ENCODE results near the gene CST7.

CST7 gene, protein sequence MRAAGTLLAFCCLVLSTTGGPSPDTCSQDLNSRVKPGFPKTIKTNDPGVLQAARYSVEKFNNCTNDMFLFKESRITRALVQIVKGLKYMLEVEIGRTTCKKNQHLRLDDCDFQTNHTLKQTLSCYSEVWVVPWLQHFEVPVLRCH

DNA sequence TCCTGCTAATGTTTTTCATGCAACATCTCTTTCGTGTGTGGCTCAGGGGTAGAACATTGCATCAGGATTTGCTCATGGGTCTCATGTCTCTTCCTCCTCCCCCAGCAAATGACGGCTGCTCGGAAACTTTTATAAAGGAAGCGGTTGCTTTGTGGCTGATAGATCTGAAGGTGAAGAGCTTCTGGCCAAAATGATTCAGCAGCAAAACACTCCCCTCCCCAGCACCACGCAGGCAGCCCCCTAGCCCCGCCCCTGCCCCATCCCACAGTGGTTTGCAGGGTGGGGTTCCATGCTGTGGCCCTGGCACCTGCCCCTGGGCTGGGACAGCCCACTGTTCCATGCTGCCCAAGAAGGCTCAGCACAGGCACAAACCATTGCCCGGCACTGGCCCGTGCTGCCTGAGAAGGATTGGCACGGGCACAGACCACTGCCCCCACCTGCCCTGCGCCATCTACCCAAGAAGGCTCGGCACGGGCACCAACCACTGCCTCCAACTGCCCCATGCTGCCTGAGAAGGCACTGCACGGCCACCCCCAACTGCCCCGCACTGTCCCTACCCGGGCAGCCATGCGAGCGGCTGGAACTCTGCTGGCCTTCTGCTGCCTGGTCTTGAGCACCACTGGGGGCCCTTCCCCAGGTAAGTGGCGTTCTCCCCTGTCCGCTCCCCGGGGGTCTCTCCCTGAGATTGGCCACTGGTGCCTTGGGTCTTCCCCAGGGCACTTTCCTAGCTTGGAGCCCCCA, at the start of gene CST7:
Gene CST7, plus strand, starts transcription at position 331 of the 741 bp plus-strand sequence. Its CDS starts 237 bp downstream, at position 568.
- no peak for DNase-seq (ENCODE audit: low read depth, low spot score)
- Histone ChIP-seq H3K4me3 (no peak within 1 kb of the TSS), H3K36me3 (ENCODE audit: insufficient read depth, low read length) (no peaks in the 10 kb centered on the region), H3K9ac (ENCODE audit: insufficient read length) (no peak within 1 kb of the TSS), H3K27ac (no peak within 1 kb of the TSS), H3K9me3 (ENCODE audit: low read depth, low read length) (no peaks in the 10 kb centered on the region)
- TF ChIP-seq FOXP2 (optimal IDR thresholded peaks at IDR 0.05; ENCODE audit: control extremely low read depth, extremely low read length, insufficient read depth) (no peak), EZH2 (IDR thresholded peaks at IDR 0.05) (no peak), POLR2AphosphoS5 (IDR thresholded peaks at IDR 0.05; ENCODE audit: borderline replicate concordance, low read depth, low read length) (no peak)

DNA sequence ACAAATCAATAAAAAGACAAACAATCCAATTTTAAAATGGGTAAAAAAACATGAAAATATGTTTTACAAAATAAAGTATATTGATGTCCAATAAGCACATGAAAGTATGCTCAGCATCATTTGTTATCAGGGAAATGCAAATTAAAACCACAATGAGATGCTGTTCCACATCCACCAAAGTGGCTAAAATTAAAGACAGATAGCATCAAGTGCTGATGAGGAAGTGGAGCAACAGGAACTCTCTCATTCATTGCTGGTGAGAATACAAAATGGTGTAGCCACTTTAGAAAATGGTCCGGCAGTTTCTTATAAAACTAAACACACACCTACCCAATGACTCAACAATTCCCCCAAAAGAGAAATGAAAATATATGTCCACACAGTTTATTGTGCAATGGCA, 42.3 kb upstream of the CST7 start:
- DNase-seq (ENCODE audit: low read depth, low spot score) = no peak
- Histone ChIP-seq H3K9me3 (ENCODE audit: low read depth, low read length) (no peaks in the 10 kb centered on the region), H3K9ac (ENCODE audit: insufficient read length) (no peak overlapping the region), H3K4me3 (no peak overlapping the region), H3K27ac (no peak overlapping the region), H3K36me3 (ENCODE audit: insufficient read depth, low read length) (no peaks in the 10 kb centered on the region)
- TF ChIP-seq EZH2 (IDR thresholded peaks at IDR 0.05) (no peak), FOXP2 (optimal IDR thresholded peaks at IDR 0.05; ENCODE audit: control extremely low read depth, extremely low read length, insufficient read depth) (no peak), POLR2AphosphoS5 (IDR thresholded peaks at IDR 0.05; ENCODE audit: borderline replicate concordance, low read depth, low read length) (no peak)

DNA sequence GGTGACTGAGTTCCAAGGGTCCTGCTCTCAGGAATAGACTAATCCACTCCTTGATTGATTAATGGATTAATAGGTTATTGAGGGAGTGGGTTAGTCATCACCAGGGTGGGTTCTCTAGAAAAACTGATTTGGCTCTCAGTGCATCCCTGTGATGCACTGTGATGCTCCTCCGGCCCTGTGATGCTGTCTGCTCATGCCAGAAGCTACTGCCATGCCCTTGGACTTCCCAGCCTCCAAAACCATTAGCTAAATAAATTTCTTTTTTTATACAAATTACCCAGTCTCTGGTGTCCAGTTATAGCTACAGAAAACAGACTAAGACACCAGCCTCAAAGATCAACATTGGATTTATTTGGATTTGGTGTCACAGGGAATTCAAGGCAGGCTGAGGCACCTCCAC, 40.4 kb upstream of the CST7 start:
- no peak overlapping the region for H3K27ac ChIP-seq
- no peak overlapping the region for H3K9ac ChIP-seq (ENCODE audit: insufficient read length)
- no peak overlapping the region for H3K4me3 ChIP-seq
- TF ChIP-seq POLR2AphosphoS5 (IDR thresholded peaks at IDR 0.05; ENCODE audit: borderline replicate concordance, low read depth, low read length) = no peak
- no peak for TF ChIP-seq FOXP2 (optimal IDR thresholded peaks at IDR 0.05; ENCODE audit: control extremely low read depth, extremely low read length, insufficient read depth)
- no peak for TF ChIP-seq EZH2 (IDR thresholded peaks at IDR 0.05)
- no peak for DNase-seq (ENCODE audit: low read depth, low spot score)
- no peaks in the 10 kb centered on the region for H3K36me3 ChIP-seq (ENCODE audit: insufficient read depth, low read length)
- H3K9me3 ChIP-seq (ENCODE audit: low read depth, low read length) = no peaks in the 10 kb centered on the region

DNA sequence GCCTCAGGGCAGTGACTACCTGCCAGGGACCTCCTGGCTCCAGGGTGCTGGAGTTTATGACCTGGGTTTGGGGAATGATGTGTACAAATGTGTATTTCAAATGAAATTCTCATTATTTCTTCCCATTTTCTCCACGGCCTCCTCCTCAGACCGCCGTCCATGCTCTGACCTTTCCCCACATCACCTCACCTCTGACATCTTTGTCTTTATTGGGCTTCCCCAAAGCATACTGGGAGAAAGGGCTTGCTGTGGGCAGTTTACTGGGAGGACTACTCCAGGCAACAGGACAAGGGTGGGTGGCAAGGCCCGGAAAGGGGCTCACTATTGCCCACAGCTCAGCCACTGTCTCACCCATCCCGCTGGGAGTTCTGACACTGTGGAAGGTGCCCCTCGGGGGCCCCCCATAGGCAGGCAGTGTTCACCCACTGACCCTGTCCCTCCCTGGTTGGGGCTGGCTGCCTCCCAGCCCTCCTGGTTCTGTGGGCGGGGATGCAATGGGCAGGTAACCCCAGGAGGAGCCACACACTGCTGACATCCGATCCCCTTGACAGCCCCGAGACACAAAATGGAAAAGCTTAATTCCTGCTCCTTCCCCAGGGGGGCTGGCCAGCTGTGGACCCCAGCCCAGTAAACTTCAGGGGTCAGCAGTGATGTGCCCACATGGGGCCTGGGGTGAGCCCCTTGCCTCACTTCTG, 39.8 kb upstream of the CST7 start:
- no peak for DNase-seq (ENCODE audit: low read depth, low spot score)
- H3K4me3 ChIP-seq = no peak overlapping the region
- no peak overlapping the region for H3K27ac ChIP-seq
- TF ChIP-seq EZH2 (IDR thresholded peaks at IDR 0.05) (no peak), POLR2AphosphoS5 (IDR thresholded peaks at IDR 0.05; ENCODE audit: borderline replicate concordance, low read depth, low read length) (no peak), FOXP2 (optimal IDR thresholded peaks at IDR 0.05; ENCODE audit: control extremely low read depth, extremely low read length, insufficient read depth) (no peak)
- no peaks in the 10 kb centered on the region for H3K36me3 ChIP-seq (ENCODE audit: insufficient read depth, low read length)
- no peak overlapping the region for H3K9ac ChIP-seq (ENCODE audit: insufficient read length)
- H3K9me3 ChIP-seq (ENCODE audit: low read depth, low read length) = no peaks in the 10 kb centered on the region

DNA sequence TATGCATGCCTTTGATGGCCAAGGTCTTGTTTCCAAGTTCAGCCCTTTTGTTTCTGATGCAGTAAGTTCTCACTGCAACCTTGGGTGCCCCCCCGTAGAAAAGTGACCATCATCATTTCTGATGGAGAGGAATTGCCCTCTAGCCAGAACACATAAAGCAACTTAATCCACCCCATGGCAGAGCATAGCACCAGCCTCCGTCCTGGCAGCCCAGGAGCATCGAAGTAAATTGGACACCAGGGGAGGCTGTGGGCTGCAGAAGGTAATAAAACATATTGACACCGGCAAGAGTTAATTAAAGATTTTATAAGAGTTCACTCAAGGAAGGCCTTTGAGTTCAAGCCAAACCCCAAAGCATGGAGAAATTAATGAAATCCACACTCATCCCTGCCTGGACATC, 39.2 kb upstream of the CST7 start:
- no peak overlapping the region for H3K27ac ChIP-seq
- no peak overlapping the region for H3K4me3 ChIP-seq
- DNase-seq (ENCODE audit: low read depth, low spot score) = no peak
- H3K9ac ChIP-seq (ENCODE audit: insufficient read length) = no peak overlapping the region
- no peaks in the 10 kb centered on the region for H3K36me3 ChIP-seq (ENCODE audit: insufficient read depth, low read length)
- TF ChIP-seq POLR2AphosphoS5 (IDR thresholded peaks at IDR 0.05; ENCODE audit: borderline replicate concordance, low read depth, low read length) (no peak), FOXP2 (optimal IDR thresholded peaks at IDR 0.05; ENCODE audit: control extremely low read depth, extremely low read length, insufficient read depth) (no peak)
- H3K9me3 ChIP-seq (ENCODE audit: low read depth, low read length) = no peaks in the 10 kb centered on the region

DNA sequence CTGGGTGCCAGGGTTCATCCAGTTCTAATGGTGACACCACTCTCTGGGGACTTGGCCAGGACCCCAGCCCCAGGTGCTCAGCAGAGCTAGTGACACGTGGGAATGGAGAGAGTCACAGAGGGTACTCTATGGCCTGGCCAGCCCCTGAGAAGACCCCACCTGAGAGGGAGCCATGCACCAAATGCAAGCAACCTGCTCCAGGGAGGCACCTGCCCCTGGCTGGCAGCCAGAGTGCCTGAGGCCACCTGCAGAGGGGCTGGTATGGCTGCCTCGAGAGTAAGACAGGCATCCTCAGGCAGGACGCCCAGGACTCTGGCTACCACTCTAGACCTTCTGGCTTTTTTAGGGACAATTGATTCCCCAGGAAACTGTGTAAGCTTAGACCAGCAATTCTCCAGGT, 38.6 kb upstream of the CST7 start:
- Histone ChIP-seq H3K36me3 (ENCODE audit: insufficient read depth, low read length) (no peaks in the 10 kb centered on the region), H3K9me3 (ENCODE audit: low read depth, low read length) (no peaks in the 10 kb centered on the region), H3K27ac (no peak overlapping the region), H3K9ac (ENCODE audit: insufficient read length) (no peak overlapping the region), H3K4me3 (no peak overlapping the region)
- DNase-seq (ENCODE audit: low read depth, low spot score) = no peak
- TF ChIP-seq EZH2 (IDR thresholded peaks at IDR 0.05) = no peak
- no peak for TF ChIP-seq FOXP2 (optimal IDR thresholded peaks at IDR 0.05; ENCODE audit: control extremely low read depth, extremely low read length, insufficient read depth)
- no peak for TF ChIP-seq POLR2AphosphoS5 (IDR thresholded peaks at IDR 0.05; ENCODE audit: borderline replicate concordance, low read depth, low read length)

DNA sequence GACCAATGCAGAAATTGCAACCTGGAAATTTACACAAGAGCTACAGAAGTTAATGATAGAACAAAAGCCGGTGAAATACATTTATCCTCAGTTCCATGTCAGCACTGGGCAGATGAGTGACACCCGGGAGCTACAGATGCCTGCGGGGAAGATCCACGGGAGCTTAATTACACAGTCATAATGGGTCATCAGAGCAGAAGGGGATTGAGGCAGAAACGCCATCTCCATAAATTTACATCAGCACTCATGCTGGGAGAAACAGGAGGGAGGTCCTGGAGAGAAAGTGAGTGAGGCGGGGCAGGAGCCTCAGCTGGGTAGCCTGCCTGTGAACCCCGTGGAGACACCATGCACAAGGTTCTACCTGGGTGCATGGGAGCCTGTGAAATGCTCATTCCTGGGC, 37.6 kb upstream of the CST7 start:
- no peak for DNase-seq (ENCODE audit: low read depth, low spot score)
- H3K4me3 ChIP-seq = no peak overlapping the region
- no peaks in the 10 kb centered on the region for H3K9me3 ChIP-seq (ENCODE audit: low read depth, low read length)
- H3K36me3 ChIP-seq (ENCODE audit: insufficient read depth, low read length) = no peaks in the 10 kb centered on the region
- H3K9ac ChIP-seq (ENCODE audit: insufficient read length) = no peak overlapping the region
- TF ChIP-seq FOXP2 (optimal IDR thresholded peaks at IDR 0.05; ENCODE audit: control extremely low read depth, extremely low read length, insufficient read depth) = no peak
- TF ChIP-seq POLR2AphosphoS5 (IDR thresholded peaks at IDR 0.05; ENCODE audit: borderline replicate concordance, low read depth, low read length) = no peak
- TF ChIP-seq EZH2 (IDR thresholded peaks at IDR 0.05) = no peak
- no peak overlapping the region for H3K27ac ChIP-seq

DNA sequence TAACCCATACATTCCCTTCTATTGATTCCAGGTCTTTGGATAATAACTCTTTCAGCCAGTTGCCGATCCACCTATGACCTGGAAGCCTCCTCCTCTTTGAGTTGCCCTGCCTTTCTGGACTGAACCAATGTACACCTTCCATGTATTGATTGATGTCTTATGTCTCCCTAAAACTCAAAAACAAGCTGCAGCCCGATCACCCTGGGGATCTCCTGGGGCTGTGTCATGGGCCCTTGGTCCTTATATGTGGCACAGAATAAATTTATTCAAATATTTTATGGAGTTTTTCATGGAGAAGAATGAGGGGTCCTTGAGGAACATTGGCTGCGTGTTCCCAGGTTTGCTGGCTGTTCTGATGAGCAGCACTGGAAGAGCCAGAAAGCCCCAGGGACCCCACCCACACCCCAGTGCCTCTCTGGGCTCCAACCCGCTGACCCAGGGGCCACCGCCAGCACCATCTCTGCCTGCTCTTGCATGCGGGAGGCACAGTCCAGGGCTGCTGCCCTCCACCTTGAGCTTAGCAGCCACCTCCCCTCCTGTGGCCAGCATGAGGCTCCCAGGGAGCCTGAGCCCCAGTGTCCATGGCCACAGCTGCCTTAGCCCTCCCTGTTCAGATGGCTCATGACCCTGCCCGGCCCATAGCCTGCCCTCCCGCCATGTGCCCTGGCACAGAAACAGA, 36.5 kb upstream of the CST7 start:
- TF ChIP-seq POLR2AphosphoS5 (IDR thresholded peaks at IDR 0.05; ENCODE audit: borderline replicate concordance, low read depth, low read length) = no peak
- no peak for TF ChIP-seq FOXP2 (optimal IDR thresholded peaks at IDR 0.05; ENCODE audit: control extremely low read depth, extremely low read length, insufficient read depth)
- TF ChIP-seq EZH2 (IDR thresholded peaks at IDR 0.05) = no peak
- H3K9ac ChIP-seq (ENCODE audit: insufficient read length) = no peak overlapping the region
- H3K27ac ChIP-seq = no peak overlapping the region
- DNase-seq (ENCODE audit: low read depth, low spot score) = no peak
- no peaks in the 10 kb centered on the region for H3K9me3 ChIP-seq (ENCODE audit: low read depth, low read length)
- H3K4me3 ChIP-seq = no peak overlapping the region
- no peaks in the 10 kb centered on the region for H3K36me3 ChIP-seq (ENCODE audit: insufficient read depth, low read length)
